K562 (cell line): Measurements from ENCODE around the gene CLIC1. TPM values are rescaled to one million over a fixed set of nuclear protein-coding genes. Genes with fewer than 3 reads are reported as not detected.

Source experiments
- CBFA2T2 ChIP-seq: fragments of 450-650 bp; conservative IDR thresholded peaks from 2 replicates; pipeline ENCODE4 v1.6.1; 2017; ENCODE audit warnings: mild to moderate bottlenecking
- CTBP1 ChIP-seq: fragments of 450-650 bp; IDR thresholded peaks from 2 replicates; pipeline ENCODE4 v1.6.1; 2016; ENCODE audit warnings: borderline replicate concordance
- FOXP4 ChIP-seq: sonication (generic); formaldehyde crosslinking; IDR thresholded peaks from 2 replicates; pipeline ENCODE4 v1.8.0; 2022; ENCODE audit warnings: mild to moderate bottlenecking, missing genetic modification reagents, borderline replicate concordance
- FUS ChIP-seq: fragments of 200-400 bp; formaldehyde crosslinking; optimal IDR thresholded peaks from 2 replicates; pipeline ENCODE3; 2017; ENCODE audit warnings: low read depth, low read length
- NR2C2 ChIP-seq, 2 experiments: fragments of 200-800 bp in 1 of 2; sonication (Bioruptor generic) in 1 of 2; sonication (generic) in 1 of 2; formaldehyde crosslinking in 1 of 2; IDR thresholded peaks; 2 replicates each; pipeline versions ENCODE4 v1.6.1 to v1.8.0; 2016 to 2022; ENCODE audit warnings: mild to moderate bottlenecking in 1 of 2, missing compliant biosample characterization in 1 of 2, missing genetic modification characterization in 1 of 2, missing genetic modification reagents in 1 of 2
- NR2F6 ChIP-seq: fragments of 450-650 bp; formaldehyde crosslinking; IDR thresholded peaks from 2 replicates; pipeline ENCODE4 v1.4.0; 2020; ENCODE audit warnings: mild to moderate bottlenecking
- POLR2AphosphoS2 ChIP-seq: IDR thresholded peaks from 2 replicates; pipeline ENCODE4 v1.6.1; 2012; ENCODE audit warnings: low read length, improper control_type of control experiment
- POLR2AphosphoS5 ChIP-seq: IDR thresholded peaks from 2 replicates; pipeline ENCODE4 v1.6.1; 2011; ENCODE audit warnings: mild to moderate bottlenecking, low read depth, low read length, moderate library complexity; ENCODE audit not compliant: control insufficient read depth, insufficient read depth
- RUNX1 ChIP-seq: sonication (generic); IDR thresholded peaks from 2 replicates; pipeline ENCODE4 v1.6.1; 2016; ENCODE audit warnings: antibody characterized with exemption, low read depth
- SAP30 ChIP-seq: fragments of 200-600 bp; sonication (generic); IDR thresholded peaks from 2 replicates; pipeline ENCODE4 v1.6.1; 2012; ENCODE audit warnings: borderline replicate concordance, low read depth, mild to moderate bottlenecking, moderate library complexity, low read length, control low read depth, inconsistent platforms; ENCODE audit not compliant: insufficient read depth, poor library complexity, severe bottlenecking
- SNRNP70 ChIP-seq: fragments of 200-400 bp; formaldehyde crosslinking; optimal IDR thresholded peaks from 2 replicates; pipeline ENCODE3; 2017; ENCODE audit warnings: low read depth, low read length
- SRSF1 ChIP-seq: fragments of 200-400 bp; formaldehyde crosslinking; IDR thresholded peaks from 2 replicates; pipeline ENCODE4 v1.6.1; 2017; ENCODE audit warnings: mild to moderate bottlenecking, low read depth, low read length, moderate library complexity
- TSC22D4 ChIP-seq: fragments of 450-650 bp; IDR thresholded peaks from 2 replicates; pipeline ENCODE4 v1.6.1; 2016; ENCODE audit warnings: missing genetic modification characterization, missing biosample characterization, control low read depth
- ZBTB8A ChIP-seq: fragments of 450-650 bp; IDR thresholded peaks from 2 replicates; pipeline ENCODE4 v1.6.1; 2018; ENCODE audit warnings: mild to moderate bottlenecking, moderate library complexity; ENCODE audit not compliant: partially characterized antibody
- ZFX ChIP-seq: sonication (generic); formaldehyde crosslinking; IDR thresholded peaks from 2 replicates; pipeline ENCODE4 v1.8.0; 2022; ENCODE audit warnings: mild to moderate bottlenecking, missing genetic modification reagents, moderate library complexity
- ZNF79 ChIP-seq: fragments of 250-450 bp; sonication (Bioruptor Pico); IDR thresholded peaks from 2 replicates; pipeline ENCODE4 v1.4.0; 2020; ENCODE audit warnings: low read depth, mild to moderate bottlenecking, moderate library complexity
- polyA plus RNA-seq, 8 experiments: library from polyadenylated mRNA; depleted of rRNA in 4 of 8; stranded (reverse) in 5 of 8; unstranded in 3 of 8; fragments of >200 nt; fragmentation: Nextera tagmentation in 2 of 8; fragmentation: Illumina TruSeq in 1 of 8; extraction: Ambion mirVana in 2 of 8; extraction: Trizol in 1 of 8; gene quantifications; 2 replicates each; pipeline versions ENCODE4 v1.2.1 to v1.2.3, GENCODE V29; 2011 to 2014; ENCODE audit warnings: inconsistent platforms in 1 of 8, missing spikeins in 1 of 8
- total RNA-seq, 7 experiments: library from RNA; depleted of rRNA in 6 of 7; stranded (reverse); fragments of >200 nt in 6 of 7; fragmentation: Illumina TruSeq in 2 of 7; extraction: Trizol in 2 of 7; gene quantifications; 2 replicates each; pipeline versions ENCODE4 v1.2.1 to v1.2.3, GENCODE V29; 2011 to 2021; ENCODE audit warnings: low replicate concordance in 1 of 7
- TF ChIP-seq, protein P1 (sequence below): sonication (generic); formaldehyde crosslinking; IDR thresholded peaks from 2 replicates; pipeline ENCODE4 v1.8.0; 2023; ENCODE audit warnings: mild to moderate bottlenecking, missing genetic modification reagents
- TF ChIP-seq, protein P2 (sequence below): fragments of 450-650 bp; formaldehyde crosslinking; conservative IDR thresholded peaks from 2 replicates; pipeline ENCODE4 v1.4.0; 2022; ENCODE audit warnings: mild to moderate bottlenecking, missing genetic modification characterization

The CLIC1 gene
- total and polyA plus RNA-seq, 9 of the 15 experiments (the other 6 are each of a cell fraction or from before 2014, with no cell fraction given): 1,267 to 2,419 (median 1,808) TPM

GRCh38 chr6:31769684-31770371 lies 33.5 kb upstream of the CLIC1 start (continued):
- TF ChIP-seq SRSF1 (no peak), TSC22D4 (no peak), POLR2AphosphoS2 (no peak), ZNF79 (no peak), NR2F6 (CRISPR knock-in tag) (no peak), FUS (no peak), CBFA2T2 (no peak), ZFX (peak; percentile 39; the same call in 1 of the 2 replicates), CTBP1 (peak; percentile 95), SNRNP70 (no peak), POLR2AphosphoS5 (no peak; the same call in 1 of the 2 replicates), ZBTB8A (no peak), FOXP4 (CRISPR knock-in tag) (peak; percentile 95), NR2C2 (CRISPR knock-in tag; IDR thresholded peaks at IDR 0.05) (0 out of 2 replicates have a peak, but pooled peaks have one; percentile 47), NR2C2 (tag; IDR thresholded peaks at IDR 0.05) (no peak), RUNX1 (peak; percentile 91; the same call in 1 of the 2 replicates), SAP30 (no peak)
- TF ChIP-seq, protein P1, sequence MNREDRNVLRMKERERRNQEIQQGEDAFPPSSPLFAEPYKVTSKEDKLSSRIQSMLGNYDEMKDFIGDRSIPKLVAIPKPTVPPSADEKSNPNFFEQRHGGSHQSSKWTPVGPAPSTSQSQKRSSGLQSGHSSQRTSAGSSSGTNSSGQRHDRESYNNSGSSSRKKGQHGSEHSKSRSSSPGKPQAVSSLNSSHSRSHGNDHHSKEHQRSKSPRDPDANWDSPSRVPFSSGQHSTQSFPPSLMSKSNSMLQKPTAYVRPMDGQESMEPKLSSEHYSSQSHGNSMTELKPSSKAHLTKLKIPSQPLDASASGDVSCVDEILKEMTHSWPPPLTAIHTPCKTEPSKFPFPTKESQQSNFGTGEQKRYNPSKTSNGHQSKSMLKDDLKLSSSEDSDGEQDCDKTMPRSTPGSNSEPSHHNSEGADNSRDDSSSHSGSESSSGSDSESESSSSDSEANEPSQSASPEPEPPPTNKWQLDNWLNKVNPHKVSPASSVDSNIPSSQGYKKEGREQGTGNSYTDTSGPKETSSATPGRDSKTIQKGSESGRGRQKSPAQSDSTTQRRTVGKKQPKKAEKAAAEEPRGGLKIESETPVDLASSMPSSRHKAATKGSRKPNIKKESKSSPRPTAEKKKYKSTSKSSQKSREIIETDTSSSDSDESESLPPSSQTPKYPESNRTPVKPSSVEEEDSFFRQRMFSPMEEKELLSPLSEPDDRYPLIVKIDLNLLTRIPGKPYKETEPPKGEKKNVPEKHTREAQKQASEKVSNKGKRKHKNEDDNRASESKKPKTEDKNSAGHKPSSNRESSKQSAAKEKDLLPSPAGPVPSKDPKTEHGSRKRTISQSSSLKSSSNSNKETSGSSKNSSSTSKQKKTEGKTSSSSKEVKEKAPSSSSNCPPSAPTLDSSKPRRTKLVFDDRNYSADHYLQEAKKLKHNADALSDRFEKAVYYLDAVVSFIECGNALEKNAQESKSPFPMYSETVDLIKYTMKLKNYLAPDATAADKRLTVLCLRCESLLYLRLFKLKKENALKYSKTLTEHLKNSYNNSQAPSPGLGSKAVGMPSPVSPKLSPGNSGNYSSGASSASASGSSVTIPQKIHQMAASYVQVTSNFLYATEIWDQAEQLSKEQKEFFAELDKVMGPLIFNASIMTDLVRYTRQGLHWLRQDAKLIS (CRISPR knock-in tag): no peak
- TF ChIP-seq, protein P2, sequence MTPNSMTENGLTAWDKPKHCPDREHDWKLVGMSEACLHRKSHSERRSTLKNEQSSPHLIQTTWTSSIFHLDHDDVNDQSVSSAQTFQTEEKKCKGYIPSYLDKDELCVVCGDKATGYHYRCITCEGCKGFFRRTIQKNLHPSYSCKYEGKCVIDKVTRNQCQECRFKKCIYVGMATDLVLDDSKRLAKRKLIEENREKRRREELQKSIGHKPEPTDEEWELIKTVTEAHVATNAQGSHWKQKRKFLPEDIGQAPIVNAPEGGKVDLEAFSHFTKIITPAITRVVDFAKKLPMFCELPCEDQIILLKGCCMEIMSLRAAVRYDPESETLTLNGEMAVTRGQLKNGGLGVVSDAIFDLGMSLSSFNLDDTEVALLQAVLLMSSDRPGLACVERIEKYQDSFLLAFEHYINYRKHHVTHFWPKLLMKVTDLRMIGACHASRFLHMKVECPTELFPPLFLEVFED (CRISPR knock-in tag): peak; percentile 92
